Panc1 (cell line): ENCODE results near the gene PRMT6.

Experiments
- CTCF ChIP-seq: fragments of 450-650 bp; IDR thresholded peaks from 2 replicates; pipeline ENCODE4 v1.5.1; 2017; ENCODE audit warnings: mild to moderate bottlenecking
- POLR2AphosphoS5 ChIP-seq: IDR thresholded peaks from 2 replicates; pipeline ENCODE4 v1.6.1; 2012; ENCODE audit warnings: mild to moderate bottlenecking, low read depth, low read length, moderate library complexity
- REST ChIP-seq, 2 experiments: IDR thresholded peaks; 2 replicates each; pipeline ENCODE4 v1.6.1; 2011 to 2012; ENCODE audit warnings: low read depth in 2 of 2, control low read depth in 1 of 2, low read length in 1 of 2, mild to moderate bottlenecking in 1 of 2, moderate library complexity in 1 of 2; ENCODE audit not compliant: insufficient read depth in 1 of 2
- SIN3A ChIP-seq: IDR thresholded peaks from 2 replicates; pipeline ENCODE4 v1.6.1; 2012; ENCODE audit warnings: low read depth, mild to moderate bottlenecking, low read length, moderate library complexity, borderline replicate concordance; ENCODE audit not compliant: insufficient read depth
- TCF7L2 ChIP-seq: IDR thresholded peaks from 2 replicates; pipeline ENCODE4 v1.6.1; 2011; ENCODE audit warnings: mild to moderate bottlenecking, low read depth, low read length, inconsistent platforms

GRCh38 chr1:107061886-107062285 lies 5.4 kb downstream of the PRMT6 start:
- TF ChIP-seq CTCF, result no peak
- TF ChIP-seq TCF7L2, result no peak
- TF ChIP-seq POLR2AphosphoS5, result no peak
- no peak for TF ChIP-seq REST (IDR thresholded peaks at IDR 0.05; ENCODE audit: insufficient read depth in 1 of 2, low read depth in 2 of 2, low read length in 1 of 2)
- no peak for TF ChIP-seq SIN3A
